Measurements from ENCODE around the gene DCTN5.

DCTN5 gene

GRCh38 chr16:23670137-23670776, 29.0 kb downstream of the DCTN5 start:
- DNase-seq (ENCODE audit: low read depth), result peak; percentile 50
- no peak for TF ChIP-seq CTCF (IDR thresholded peaks at IDR 0.05; ENCODE audit: control insufficient read depth, insufficient read depth, low read depth, low read length, missing control alignments)
- no peak overlapping the region for H3K4me3 ChIP-seq (ENCODE audit: control insufficient read depth, low read depth, low read length)

DNA sequence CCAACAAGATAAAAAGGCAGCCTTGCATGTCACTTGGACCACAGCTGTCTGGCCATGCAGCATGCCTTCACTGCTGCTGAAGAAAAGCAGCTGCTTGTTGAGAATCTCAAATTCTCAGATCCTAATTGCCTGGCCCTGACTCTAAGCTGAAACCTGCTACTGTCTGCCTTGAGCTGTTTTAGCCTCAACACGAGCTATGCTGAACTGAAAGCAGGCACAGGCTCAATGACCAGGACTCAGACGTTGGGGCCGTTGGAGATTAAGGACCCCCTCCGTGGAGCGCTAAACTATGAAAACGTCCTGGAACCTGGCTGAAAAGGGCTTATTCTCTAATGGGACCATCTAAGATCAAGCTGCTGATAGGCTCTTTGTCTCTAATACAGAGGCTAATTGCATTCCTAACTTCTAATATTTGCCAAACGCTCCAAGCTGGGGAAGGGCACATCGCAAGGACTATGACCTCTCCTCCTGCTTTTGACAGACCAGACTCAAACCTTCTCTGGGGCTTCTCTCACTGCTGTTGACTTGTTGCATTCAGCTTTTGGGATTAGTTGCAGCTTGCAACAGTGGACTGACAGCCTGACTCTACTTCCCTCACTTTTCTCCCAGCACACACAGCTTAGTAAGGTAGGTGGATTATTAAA, 32.8 kb downstream of the DCTN5 start:
- no peak for TF ChIP-seq CTCF (IDR thresholded peaks at IDR 0.05; ENCODE audit: control insufficient read depth, insufficient read depth, low read depth, low read length, missing control alignments)
- no peak overlapping the region for H3K4me3 ChIP-seq (ENCODE audit: control insufficient read depth, low read depth, low read length)
- DNase-seq (ENCODE audit: low read depth), result no peak

DNA sequence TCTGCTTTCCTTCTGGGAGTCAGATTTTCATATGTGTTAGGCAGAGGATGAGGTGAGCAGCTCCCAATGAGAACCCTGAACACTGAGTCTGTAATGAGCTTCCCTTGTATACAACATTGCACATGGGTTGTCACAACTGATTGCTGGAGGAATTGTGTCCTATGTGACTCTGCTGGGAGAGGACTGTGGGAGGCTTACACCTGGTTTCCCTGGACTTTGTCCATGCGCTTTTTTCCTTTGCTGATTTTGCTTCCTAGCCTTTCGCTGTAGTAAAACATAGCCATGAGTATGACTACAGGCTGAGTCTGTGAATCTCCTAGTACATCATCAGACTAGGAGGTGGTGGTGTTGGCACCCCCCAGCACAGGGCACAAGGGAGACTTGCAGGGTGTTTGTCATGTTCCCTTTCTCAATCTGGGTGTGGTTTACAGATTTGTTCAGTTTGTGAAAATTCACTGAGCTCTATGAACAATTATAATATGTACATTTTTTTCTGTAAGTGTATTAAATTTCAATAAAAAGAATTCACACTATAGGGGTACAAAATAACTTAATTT, 35.7 kb downstream of the DCTN5 start:
- DNase-seq (ENCODE audit: low read depth), result no peak
- no peak overlapping the region for H3K4me3 ChIP-seq (ENCODE audit: control insufficient read depth, low read depth, low read length)
- no peak for TF ChIP-seq CTCF (IDR thresholded peaks at IDR 0.05; ENCODE audit: control insufficient read depth, insufficient read depth, low read depth, low read length, missing control alignments)

- no peak for DNase-seq (ENCODE audit: low read depth)
- H3K4me3 ChIP-seq (ENCODE audit: control insufficient read depth, low read depth, low read length), result peak within 1 kb of the TSS; percentile 75
- peak; percentile 52 for TF ChIP-seq CTCF (IDR thresholded peaks at IDR 0.05; ENCODE audit: control insufficient read depth, insufficient read depth, low read depth, low read length, missing control alignments)
Measured at GRCh38 chr16:23678430-23679273, 37.4 kb downstream of the DCTN5 start, which contains the start of gene PLK1. Gene PLK1, plus strand, starts transcription at chr16:23678889. Its CDS starts 44 bp downstream, at chr16:23678933.

DNA sequence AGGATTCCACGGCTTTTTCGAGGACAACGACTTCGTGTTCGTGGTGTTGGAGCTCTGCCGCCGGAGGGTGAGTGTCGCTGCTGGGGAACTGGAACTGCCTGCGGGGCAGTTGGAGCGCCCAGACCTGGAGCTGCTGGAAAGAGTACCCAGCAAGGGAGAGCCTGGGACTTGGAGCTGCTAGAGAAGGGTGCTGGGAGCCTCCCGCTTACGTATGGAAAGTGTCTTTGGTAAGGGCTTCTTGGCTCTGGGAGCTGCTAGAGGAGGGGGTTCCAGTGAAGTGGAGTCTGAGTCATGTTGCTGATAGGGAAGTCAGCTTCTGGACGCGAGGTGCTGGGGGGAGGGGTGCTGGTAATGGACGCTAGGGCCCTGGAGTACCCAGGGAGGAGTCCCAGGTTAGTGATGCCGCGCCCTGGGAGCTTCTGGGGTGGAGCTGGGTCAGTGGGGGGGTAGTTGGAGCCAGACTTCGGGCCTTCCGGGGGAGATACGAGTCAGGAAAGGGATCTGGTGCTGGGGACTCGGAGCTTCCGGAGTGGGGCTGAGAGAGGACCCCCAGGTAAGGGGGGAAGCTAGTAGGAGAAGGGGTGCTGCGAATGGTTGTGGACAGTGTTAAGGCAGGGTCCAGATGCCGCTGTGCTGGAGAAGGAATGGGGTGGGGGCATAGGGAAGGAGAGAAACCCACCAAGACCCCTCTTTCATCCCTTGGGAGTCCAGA, 38.2 kb downstream of the DCTN5 start:
- peak overlapping the region; percentile 75 for H3K4me3 ChIP-seq (ENCODE audit: control insufficient read depth, low read depth, low read length)
- no peak for TF ChIP-seq CTCF (IDR thresholded peaks at IDR 0.05; ENCODE audit: control insufficient read depth, insufficient read depth, low read depth, low read length, missing control alignments)
- DNase-seq (ENCODE audit: low read depth), result no peak

DNA sequence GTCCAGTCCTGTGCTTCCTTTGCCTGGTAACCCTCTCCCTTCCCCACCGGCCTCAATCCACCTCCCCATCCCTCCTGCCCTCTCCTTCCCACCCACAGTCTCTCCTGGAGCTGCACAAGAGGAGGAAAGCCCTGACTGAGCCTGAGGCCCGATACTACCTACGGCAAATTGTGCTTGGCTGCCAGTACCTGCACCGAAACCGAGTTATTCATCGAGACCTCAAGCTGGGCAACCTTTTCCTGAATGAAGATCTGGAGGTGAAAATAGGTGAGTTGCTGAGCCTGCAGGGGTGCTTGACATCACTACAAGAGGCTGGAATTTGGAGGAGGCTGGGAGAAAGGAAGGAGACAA, 38.7 kb downstream of the DCTN5 start:
- peak overlapping the region; percentile 75 for H3K4me3 ChIP-seq (ENCODE audit: control insufficient read depth, low read depth, low read length)
- no peak for DNase-seq (ENCODE audit: low read depth)
- TF ChIP-seq CTCF (IDR thresholded peaks at IDR 0.05; ENCODE audit: control insufficient read depth, insufficient read depth, low read depth, low read length, missing control alignments), result no peak

Data from AG09309 (cell line).